22Rv1 (cell line): ENCODE results near the gene ASPM.

Experiments used
- ZFX ChIP-seq: fragments of 450-650 bp; IDR thresholded peaks from 2 replicates; pipeline ENCODE4 v1.6.1; 2017; ENCODE audit warnings: antibody characterized with exemption, borderline replicate concordance
- TF ChIP-seq, protein P1 (sequence below): fragments of 450-650 bp; IDR thresholded peaks from 2 replicates; pipeline ENCODE4 v1.5.1; 2017; ENCODE audit warnings: mild to moderate bottlenecking

DNA sequence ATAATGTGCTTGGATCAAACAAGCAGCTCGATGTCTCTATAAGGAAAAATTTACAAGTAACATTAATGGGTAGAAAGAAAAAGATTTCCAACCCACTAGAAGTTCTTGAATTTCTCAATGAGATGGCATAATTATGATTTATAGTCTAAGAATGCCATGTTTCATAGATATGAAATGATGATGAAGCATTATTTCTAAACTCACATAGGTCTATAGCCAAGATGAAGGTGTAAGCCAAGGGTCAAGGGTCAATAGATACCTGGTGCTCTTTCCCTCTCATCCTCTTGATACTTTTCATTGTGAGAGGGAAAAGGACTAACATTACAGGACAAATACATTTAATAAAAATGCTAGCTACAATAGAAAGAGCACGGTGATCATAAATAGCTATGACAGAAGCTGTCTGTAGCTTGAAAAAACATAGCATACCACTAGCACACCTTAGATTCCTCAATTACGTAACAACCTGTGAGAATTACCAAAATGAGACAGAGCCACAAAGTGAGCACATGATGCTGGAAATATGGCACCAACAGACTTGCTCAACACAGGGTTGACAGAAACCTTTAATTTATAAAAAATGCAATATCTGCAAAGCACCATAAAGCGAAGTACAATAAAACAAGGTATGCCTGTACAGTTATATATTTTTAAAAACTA is 53.1 kb downstream of the ASPM start:
- TF ChIP-seq, protein P1, sequence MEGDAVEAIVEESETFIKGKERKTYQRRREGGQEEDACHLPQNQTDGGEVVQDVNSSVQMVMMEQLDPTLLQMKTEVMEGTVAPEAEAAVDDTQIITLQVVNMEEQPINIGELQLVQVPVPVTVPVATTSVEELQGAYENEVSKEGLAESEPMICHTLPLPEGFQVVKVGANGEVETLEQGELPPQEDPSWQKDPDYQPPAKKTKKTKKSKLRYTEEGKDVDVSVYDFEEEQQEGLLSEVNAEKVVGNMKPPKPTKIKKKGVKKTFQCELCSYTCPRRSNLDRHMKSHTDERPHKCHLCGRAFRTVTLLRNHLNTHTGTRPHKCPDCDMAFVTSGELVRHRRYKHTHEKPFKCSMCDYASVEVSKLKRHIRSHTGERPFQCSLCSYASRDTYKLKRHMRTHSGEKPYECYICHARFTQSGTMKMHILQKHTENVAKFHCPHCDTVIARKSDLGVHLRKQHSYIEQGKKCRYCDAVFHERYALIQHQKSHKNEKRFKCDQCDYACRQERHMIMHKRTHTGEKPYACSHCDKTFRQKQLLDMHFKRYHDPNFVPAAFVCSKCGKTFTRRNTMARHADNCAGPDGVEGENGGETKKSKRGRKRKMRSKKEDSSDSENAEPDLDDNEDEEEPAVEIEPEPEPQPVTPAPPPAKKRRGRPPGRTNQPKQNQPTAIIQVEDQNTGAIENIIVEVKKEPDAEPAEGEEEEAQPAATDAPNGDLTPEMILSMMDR: no peak
- TF ChIP-seq ZFX: no peak
